Duodenal mucosa (tissue), 2 donors: ENCODE measurements around the gene PRMT3.
"Not testable (repeated sequence)": the region's sequence is repeated elsewhere in the genome, so short reads cannot be mapped to it uniquely, and the experiment has no call there.

ENCODE experiments used
- H3K27ac ChIP-seq: one replicate; pipeline ENCODE4 v1.7.0; 2013; ENCODE audit warnings: low read depth, low read length
- H3K27me3 ChIP-seq, 2 donors: one replicate each; pipeline ENCODE4 v1.7.0; 2013; ENCODE audit warnings: low read length in 2 of 2, control low read depth in 1 of 2; ENCODE audit not compliant: insufficient read depth in 2 of 2, control insufficient read depth in 1 of 2
- H3K36me3 ChIP-seq, 2 donors: one replicate each; pipeline ENCODE4 v1.7.0; 2013; ENCODE audit warnings: low read length in 2 of 2, control low read depth in 1 of 2; ENCODE audit not compliant: insufficient read depth in 2 of 2, control insufficient read depth in 1 of 2
- H3K4me1 ChIP-seq, 2 donors: one replicate each; pipeline ENCODE4 v1.7.0; 2013; ENCODE audit warnings: low read length in 2 of 2, control low read depth in 1 of 2; ENCODE audit not compliant: insufficient read depth in 2 of 2, control insufficient read depth in 1 of 2
- H3K4me3 ChIP-seq, 2 donors: one replicate each; pipeline ENCODE4 v1.7.0; 2013; ENCODE audit warnings: low read length in 2 of 2, low read depth in 1 of 2
- H3K9ac ChIP-seq, 2 donors: one replicate each; pipeline ENCODE4 v1.7.0; 2013; ENCODE audit warnings: low read length in 2 of 2, low read depth in 1 of 2
- H3K9me3 ChIP-seq, 2 donors: one replicate each; pipeline ENCODE4 v1.7.0; 2013; ENCODE audit warnings: low read length in 2 of 2, control low read depth in 1 of 2; ENCODE audit not compliant: control insufficient read depth in 1 of 2

PRMT3 gene

DNA sequence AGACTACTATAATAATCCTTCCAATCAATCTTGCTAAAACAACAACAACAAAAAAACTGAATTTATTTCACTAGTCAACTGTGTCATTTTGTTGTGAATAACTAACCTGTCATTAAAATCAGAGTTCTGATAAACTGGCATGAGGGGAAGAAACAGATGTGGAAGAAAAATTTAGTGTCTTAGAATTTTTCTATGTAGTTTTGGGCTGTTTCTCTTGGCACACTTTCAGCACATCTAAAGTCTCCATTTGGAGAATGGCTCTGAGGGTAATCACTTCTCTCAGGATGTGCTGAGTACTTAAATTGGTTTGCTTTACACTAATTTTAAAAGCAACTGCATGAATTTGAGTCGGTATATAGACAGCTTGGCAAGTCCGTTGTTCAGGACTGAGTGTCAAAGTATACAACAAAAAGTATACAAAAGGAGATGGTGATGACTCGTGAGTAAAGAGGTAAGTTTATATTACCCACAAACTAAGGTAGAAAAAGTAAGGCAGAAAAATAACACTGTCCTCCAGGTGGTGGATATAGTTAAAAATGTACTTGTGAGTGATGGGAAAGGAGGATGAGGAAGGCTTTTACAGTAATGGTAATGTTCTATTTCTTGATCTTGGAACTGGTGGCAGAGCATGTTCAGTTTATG is 13.8 kb upstream of the PRMT3 start:
- peaks cover 15 to 28% of the 10 kb centered on the region in 2 donors for H3K36me3 ChIP-seq
- no peak overlapping the region for H3K4me3 ChIP-seq
- no peaks in the 10 kb centered on the region for H3K9me3 ChIP-seq
- H3K4me1 ChIP-seq: peaks cover 0 to 17% of the 10 kb centered on the region in 2 donors
- no peaks in the 10 kb centered on the region for H3K27me3 ChIP-seq
- H3K9ac ChIP-seq: no peak overlapping the region
- H3K27ac ChIP-seq: no peak overlapping the region

- no peak overlapping the region for H3K27ac ChIP-seq
- no peak overlapping the region for H3K9ac ChIP-seq
- no peak overlapping the region for H3K4me3 ChIP-seq
- H3K36me3 ChIP-seq: peaks cover 21 to 37% of the 10 kb centered on the region in 2 donors
- peaks cover 0 to 15% of the 10 kb centered on the region in 2 donors for H3K4me1 ChIP-seq
- H3K27me3 ChIP-seq: no peaks in the 10 kb centered on the region
- H3K9me3 ChIP-seq: no peaks in the 10 kb centered on the region
Measured at GRCh38 chr11:20374741-20375300, 12.7 kb upstream of the PRMT3 start.

DNA sequence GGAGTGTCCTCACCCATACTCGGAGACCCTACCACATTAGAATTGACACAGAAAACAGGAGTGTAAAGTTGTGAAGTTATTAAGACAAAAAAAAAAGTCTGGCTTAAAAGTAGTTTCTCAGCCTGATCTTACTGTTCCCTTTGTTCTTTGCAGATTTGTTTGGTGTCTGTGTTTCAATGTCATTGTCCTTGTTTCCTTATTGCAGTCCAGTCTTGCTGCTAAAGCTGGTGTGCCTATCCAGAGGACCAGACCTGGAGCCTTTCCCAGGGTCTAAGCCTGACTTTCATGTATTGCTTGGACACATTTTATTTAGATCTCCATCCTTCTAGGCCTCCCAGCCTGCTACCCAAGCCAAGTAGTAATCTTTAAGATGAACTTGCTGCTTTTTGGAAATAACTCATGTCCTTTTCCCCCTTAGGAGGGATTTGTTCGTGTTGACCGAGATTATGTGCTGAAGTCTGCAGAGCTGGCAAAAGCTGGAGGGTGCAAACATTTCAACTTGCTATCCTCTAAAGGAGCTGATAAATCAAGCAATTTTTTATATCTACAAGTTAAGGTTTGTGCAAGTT is 11.3 kb upstream of the PRMT3 start:
- no peak overlapping the region for H3K4me3 ChIP-seq
- peaks cover 0 to 15% of the 10 kb centered on the region in 2 donors for H3K4me1 ChIP-seq
- H3K9ac ChIP-seq: no peak overlapping the region
- H3K9me3 ChIP-seq: no peaks in the 10 kb centered on the region
- H3K27ac ChIP-seq: no peak overlapping the region
- no peaks in the 10 kb centered on the region for H3K27me3 ChIP-seq
- peaks cover 22 to 37% of the 10 kb centered on the region in 2 donors for H3K36me3 ChIP-seq

- not testable (repeated sequence) for H3K9me3 ChIP-seq, H3K27ac ChIP-seq, H3K27me3 ChIP-seq, H3K4me3 ChIP-seq, H3K9ac ChIP-seq
- Histone ChIP-seq H3K36me3 (peaks cover 7 to 26% of the 10 kb centered on the region in 2 donors), H3K4me1 (peaks cover 11 to 15% of the 10 kb centered on the region in 2 donors)
Measured at GRCh38 chr11:20385996-20386395, 1.5 kb upstream of the PRMT3 start.

- peak overlapping the region; percentile 85 to 94 for H3K4me3 ChIP-seq
- peaks cover 0 to 19% of the 10 kb centered on the region in 2 donors for H3K36me3 ChIP-seq
- H3K9me3 ChIP-seq: no peaks in the 10 kb centered on the region
- H3K27ac ChIP-seq: peak overlapping the region; percentile 64
- no peaks in the 10 kb centered on the region for H3K27me3 ChIP-seq
- H3K4me1 ChIP-seq: peaks cover 11 to 15% of the 10 kb centered on the region in 2 donors
- H3K9ac ChIP-seq: peak overlapping the region; percentile 82 to 90
Measured at GRCh38 chr11:20388096-20389055, 860 bp downstream of the PRMT3 start.

- Histone ChIP-seq H3K9ac (no peak overlapping the region), H3K36me3 (peaks cover 3 to 18% of the 10 kb centered on the region in 2 donors)
Measured at GRCh38 chr11:20397281-20397680, 9.8 kb downstream of the PRMT3 start.

GRCh38 chr11:20399498-20399897 is 12.0 kb downstream of the PRMT3 start:
- H3K27ac ChIP-seq: no peak overlapping the region
- no peak overlapping the region for H3K4me3 ChIP-seq
- H3K9me3 ChIP-seq: no peaks in the 10 kb centered on the region
- H3K4me1 ChIP-seq: no peaks in the 10 kb centered on the region
- H3K36me3 ChIP-seq: peaks cover 3 to 12% of the 10 kb centered on the region in 2 donors
- no peak overlapping the region for H3K9ac ChIP-seq
- no peaks in the 10 kb centered on the region for H3K27me3 ChIP-seq

More at GRCh38 chr11:20397281-20397680, 9.8 kb downstream of the PRMT3 start:
- Histone ChIP-seq H3K4me3 (no peak overlapping the region), H3K9me3 (no peaks in the 10 kb centered on the region), H3K4me1 (no peaks in the 10 kb centered on the region), H3K27ac (no peak overlapping the region), H3K27me3 (no peaks in the 10 kb centered on the region)

GRCh38 chr11:20403059-20403458 is 15.5 kb downstream of the PRMT3 start:
- no peak overlapping the region for H3K27ac ChIP-seq
- peaks cover 3 to 21% of the 10 kb centered on the region in 2 donors for H3K36me3 ChIP-seq
- H3K27me3 ChIP-seq: no peaks in the 10 kb centered on the region
- no peaks in the 10 kb centered on the region for H3K9me3 ChIP-seq
- no peak overlapping the region for H3K4me3 ChIP-seq
- H3K9ac ChIP-seq: no peak overlapping the region
- H3K4me1 ChIP-seq: no peaks in the 10 kb centered on the region

GRCh38 chr11:20406484-20406883 is 19.0 kb downstream of the PRMT3 start:
- no peak overlapping the region for H3K9ac ChIP-seq
- H3K9me3 ChIP-seq: no peaks in the 10 kb centered on the region
- H3K4me3 ChIP-seq: no peak overlapping the region
- no peaks in the 10 kb centered on the region for H3K4me1 ChIP-seq
- no peak overlapping the region for H3K27ac ChIP-seq
- no peaks in the 10 kb centered on the region for H3K27me3 ChIP-seq
- H3K36me3 ChIP-seq: peaks cover 0 to 23% of the 10 kb centered on the region in 2 donors
